Measurements from ENCODE around the gene ACCSL. TPM values are rescaled to one million over a fixed set of nuclear protein-coding genes. Genes with fewer than 3 reads are reported as not detected.
A peak's percentile ranks its signal among the peaks of the same experiment; 100 is the strongest.

The ACCSL gene
- total RNA-seq, 1 experiment from 2014 or later = not detected

GRCh38 chr11:44018127-44018521, 29.7 kb upstream of the ACCSL start:
- no peak for DNase-seq (ENCODE audit: low spot score)

- DNase-seq (ENCODE audit: low spot score) = no peak
Observed at GRCh38 chr11:44018829-44019228, 29.0 kb upstream of the ACCSL start.

GRCh38 chr11:44024977-44025376, 22.8 kb upstream of the ACCSL start:
- DNase-seq (ENCODE audit: low spot score) = no peak

- DNase-seq (ENCODE audit: low spot score) = no peak
Observed at GRCh38 chr11:44025727-44026126, 22.1 kb upstream of the ACCSL start.

GRCh38 chr11:44028401-44028800, 19.4 kb upstream of the ACCSL start:
- DNase-seq (ENCODE audit: low spot score) = no peak

GRCh38 chr11:44028816-44029506, 18.8 kb upstream of the ACCSL start:
- DNase-seq (ENCODE audit: low spot score) = no peak

- no peak for DNase-seq (ENCODE audit: low spot score)
Observed at GRCh38 chr11:44029507-44029845, 18.3 kb upstream of the ACCSL start.

GRCh38 chr11:44029977-44030911, 17.5 kb upstream of the ACCSL start:
- DNase-seq (ENCODE audit: low spot score) = no peak

- DNase-seq (ENCODE audit: low spot score) = no peak
Observed at GRCh38 chr11:44030996-44031395, 16.8 kb upstream of the ACCSL start.

- DNase-seq (ENCODE audit: low spot score) = no peak
Observed at GRCh38 chr11:44031549-44031948, 16.2 kb upstream of the ACCSL start.

- no peak for DNase-seq (ENCODE audit: low spot score)
Observed at GRCh38 chr11:44032299-44033085, 15.3 kb upstream of the ACCSL start.

GRCh38 chr11:44033411-44033850, 14.3 kb upstream of the ACCSL start:
- DNase-seq (ENCODE audit: low spot score) = no peak

- no peak for DNase-seq (ENCODE audit: low spot score)
Observed at GRCh38 chr11:44033856-44034255, 13.9 kb upstream of the ACCSL start.

- no peak for DNase-seq (ENCODE audit: low spot score)
Observed at GRCh38 chr11:44034639-44035038, 13.1 kb upstream of the ACCSL start.

- peak; percentile 71 for DNase-seq (ENCODE audit: low spot score)
Observed at GRCh38 chr11:44036811-44037657, 10.7 kb upstream of the ACCSL start.

GRCh38 chr11:44037658-44037998, 10.2 kb upstream of the ACCSL start:
- no peak for DNase-seq (ENCODE audit: low spot score)

GRCh38 chr11:44043157-44043556, 4.6 kb upstream of the ACCSL start:
- no peak for DNase-seq (ENCODE audit: low spot score)

GRCh38 chr11:44046182-44046581, 1.6 kb upstream of the ACCSL start:
- no peak for DNase-seq (ENCODE audit: low spot score)

GRCh38 chr11:44047298-44047697, 483 bp upstream of the ACCSL start:
- DNase-seq (ENCODE audit: low spot score) = no peak

- DNase-seq (ENCODE audit: low spot score) = no peak
Observed at GRCh38 chr11:44049832-44050231, 2.1 kb downstream of the ACCSL start.

- no peak for DNase-seq (ENCODE audit: low spot score)
Observed at GRCh38 chr11:44051171-44051570, 3.4 kb downstream of the ACCSL start.
